ENCODE results near the gene TAS2R41.

Gene TAS2R41

GRCh38 chr7:143477501-143478150, at the start of gene TAS2R41:
TAS2R41 (plus strand) TSS chr7:143477873; CDS start chr7:143477873, 0 bp downstream.
- Histone ChIP-seq H3K27me3 (ENCODE audit: control insufficient read depth, low read length) (no peaks in the 10 kb centered on the region), H3K36me3 (ENCODE audit: control insufficient read depth, low read length) (no peaks in the 10 kb centered on the region), H3K4me1 (ENCODE audit: control insufficient read depth, low read length) (no peaks in the 10 kb centered on the region), H3K79me2 (ENCODE audit: control insufficient read depth, low read length) (no peaks in the 10 kb centered on the region), H4K20me1 (ENCODE audit: control insufficient read depth, insufficient read depth, low read depth, low read length) (no peaks in the 10 kb centered on the region), H3K27ac (ENCODE audit: low read depth, low read length) (no peak within 1 kb of the TSS), H3K9me3 (ENCODE audit: control insufficient read depth, insufficient read depth, low read length) (no peaks in the 10 kb centered on the region), H3F3A (ENCODE audit: control insufficient read depth, insufficient read depth) (no peaks in the 10 kb centered on the region), H3K4me3 (ENCODE audit: low read length) (no peak within 1 kb of the TSS), H3K4me2 (ENCODE audit: low read length) (no peak within 1 kb of the TSS), H3K9me2 (replicated peaks; ENCODE audit: control insufficient read depth, low read length) (no peaks in the 10 kb centered on the region)
- TF ChIP-seq CTCF (IDR thresholded peaks at IDR 0.05; ENCODE audit: low read depth, low read length, poor library complexity, severe bottlenecking) (no peak), EZH2phosphoT487 (IDR thresholded peaks at IDR 0.05; ENCODE audit: borderline replicate concordance, low read length) (no peak)

- Histone ChIP-seq H3K27ac (ENCODE audit: low read depth, low read length) (no peak overlapping the region), H3K4me1 (ENCODE audit: control insufficient read depth, low read length) (no peaks in the 10 kb centered on the region), H3K4me2 (ENCODE audit: low read length) (no peak overlapping the region), H3K79me2 (ENCODE audit: control insufficient read depth, low read length) (no peaks in the 10 kb centered on the region), H3F3A (ENCODE audit: control insufficient read depth, insufficient read depth) (no peaks in the 10 kb centered on the region), H3K4me3 (ENCODE audit: low read length) (no peak overlapping the region), H3K9me3 (ENCODE audit: control insufficient read depth, insufficient read depth, low read length) (no peaks in the 10 kb centered on the region), H3K36me3 (ENCODE audit: control insufficient read depth, low read length) (no peaks in the 10 kb centered on the region), H3K9me2 (replicated peaks; ENCODE audit: control insufficient read depth, low read length) (no peaks in the 10 kb centered on the region), H3K27me3 (ENCODE audit: control insufficient read depth, low read length) (peaks cover 5% of the 10 kb centered on the region; the same call in 1 of the 2 replicates), H4K20me1 (ENCODE audit: control insufficient read depth, insufficient read depth, low read depth, low read length) (no peaks in the 10 kb centered on the region)
- no peak for TF ChIP-seq EZH2phosphoT487 (IDR thresholded peaks at IDR 0.05; ENCODE audit: borderline replicate concordance, low read length)
- no peak for TF ChIP-seq CTCF (IDR thresholded peaks at IDR 0.05; ENCODE audit: low read depth, low read length, poor library complexity, severe bottlenecking)
Observed at GRCh38 chr7:143429770-143430698, 47.6 kb upstream of the TAS2R41 start.

- TF ChIP-seq CTCF (IDR thresholded peaks at IDR 0.05; ENCODE audit: low read depth, low read length, poor library complexity, severe bottlenecking) (no peak), EZH2phosphoT487 (IDR thresholded peaks at IDR 0.05; ENCODE audit: borderline replicate concordance, low read length) (no peak)
- H3K9me3 ChIP-seq (ENCODE audit: control insufficient read depth, insufficient read depth, low read length), result no peaks in the 10 kb centered on the region
Observed at GRCh38 chr7:143431109-143431508, 46.6 kb upstream of the TAS2R41 start.

More at GRCh38 chr7:143431109-143431508, 46.6 kb upstream of the TAS2R41 start:
- H3K4me3 ChIP-seq (ENCODE audit: low read length), result no peak overlapping the region
- H3K79me2 ChIP-seq (ENCODE audit: control insufficient read depth, low read length), result no peaks in the 10 kb centered on the region
- peaks cover 5% of the 10 kb centered on the region; the same call in 1 of the 2 replicates for H3K27me3 ChIP-seq (ENCODE audit: control insufficient read depth, low read length)
- H3K4me2 ChIP-seq (ENCODE audit: low read length), result no peak overlapping the region
- H3K4me1 ChIP-seq (ENCODE audit: control insufficient read depth, low read length), result peaks cover under 1% of the 10 kb centered on the region; the same call in 1 of the 2 replicates
- no peaks in the 10 kb centered on the region for H3K36me3 ChIP-seq (ENCODE audit: control insufficient read depth, low read length)
- no peaks in the 10 kb centered on the region for H3K9me2 ChIP-seq (replicated peaks; ENCODE audit: control insufficient read depth, low read length)
- H4K20me1 ChIP-seq (ENCODE audit: control insufficient read depth, insufficient read depth, low read depth, low read length), result no peaks in the 10 kb centered on the region
- no peaks in the 10 kb centered on the region for H3F3A ChIP-seq (ENCODE audit: control insufficient read depth, insufficient read depth)
- no peak overlapping the region for H3K27ac ChIP-seq (ENCODE audit: low read depth, low read length)
